ENCODE measurements around the gene ARSI. TPM values are rescaled to one million over a fixed set of nuclear protein-coding genes. Genes with fewer than 3 reads are reported as not detected.

Gene ARSI
- total and polyA plus RNA-seq, 2 donors (not counting 3 experiments of a cell fraction or from before 2014, with no cell fraction given): 0.17 to 0.20 TPM

- FAIRE-seq (no peak), DNase-seq (ENCODE audit: low read depth, low spot score) (no peak)
- CTCF ChIA-PET: interaction anchor here (0.9 to 1.8 kb wide), 2 partner anchors 22 to 23 kb away, joined by 3 read pairs; no protein-coding TSS in a partner anchor
- Histone ChIP-seq H3K36me3 (ENCODE audit: control insufficient read depth in 2 of 2, extremely low read depth in 1 of 2, insufficient read depth in 2 of 2, low read length in 2 of 2) (no peaks in the 10 kb centered on the region), H3K4me2 (ENCODE audit: insufficient read depth, low read length) (no peak overlapping the region), H3K9me3 (replicated peaks; ENCODE audit: control insufficient read depth, insufficient read depth, low read length) (no peaks in the 10 kb centered on the region), H2AFZ (ENCODE audit: low read depth, low read length) (no peak overlapping the region), H3K9ac (replicated peaks; ENCODE audit: extremely low read depth, insufficient read depth, low read length) (no peak overlapping the region), H3K27ac (ENCODE audit: insufficient read depth, low read depth, low read length) (no peak overlapping the region), H3K4me1 (ENCODE audit: control insufficient read depth, extremely low read depth, insufficient read depth, low read length) (no peaks in the 10 kb centered on the region), H4K20me1 (replicated peaks; ENCODE audit: control insufficient read depth, extremely low read depth, insufficient read depth, low read length) (no peaks in the 10 kb centered on the region), H3K4me3 (replicated peaks in 1 of 3; ENCODE audit: insufficient read depth in 1 of 3, low read depth in 1 of 3, low read length in 3 of 3) (no peak overlapping the region), H3K27me3 (ENCODE audit: control insufficient read depth in 2 of 2, insufficient read depth in 2 of 2, low read length in 2 of 2) (peaks cover 6 to 16% of the 10 kb centered on the region in 2 experiments), H3K9me1 (replicated peaks; ENCODE audit: control insufficient read depth, extremely low read depth, insufficient read depth, low read length) (no peaks in the 10 kb centered on the region), H3K79me2 (ENCODE audit: control insufficient read depth, insufficient read depth, low read length) (no peaks in the 10 kb centered on the region)
- intact Hi-C loops (cut with micrococcal nuclease) (no loop called here), dilution Hi-C loops (cut with MboI; ENCODE audit: extremely low pct_ligation_motif_present, low sequenced_read_pairs) (no loop called here)
- no TSS peak for BruUV-seq (replicated peaks)
- POLR2A ChIA-PET: no interaction called here
- no peak for TF ChIP-seq CTCF (IDR thresholded peaks at IDR 0.05; ENCODE audit: extremely low read depth in 1 of 2, insufficient read depth in 1 of 2, low read depth in 1 of 2, low read length in 2 of 2)
- no peak for TF ChIP-seq EZH2 (IDR thresholded peaks at IDR 0.05; ENCODE audit: borderline replicate concordance, low read depth, low read length, severe bottlenecking)
- no peak for TF ChIP-seq FOS (IDR thresholded peaks at IDR 0.05; ENCODE audit: borderline replicate concordance, insufficient read depth, low read length)
- TF ChIP-seq, protein P1, sequence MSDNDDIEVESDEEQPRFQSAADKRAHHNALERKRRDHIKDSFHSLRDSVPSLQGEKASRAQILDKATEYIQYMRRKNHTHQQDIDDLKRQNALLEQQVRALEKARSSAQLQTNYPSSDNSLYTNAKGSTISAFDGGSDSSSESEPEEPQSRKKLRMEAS (IDR thresholded peaks at IDR 0.05; ENCODE audit: insufficient read depth, insufficient read length): no peak
- TF ChIP-seq POLR2A (IDR thresholded peaks at IDR 0.05; ENCODE audit: low read depth, low read length): no peak
- TF ChIP-seq POLR2AphosphoS5 (IDR thresholded peaks at IDR 0.05; ENCODE audit: insufficient read depth, low read depth, low read length): no peak
- TF ChIP-seq MYC (IDR thresholded peaks at IDR 0.05; ENCODE audit: low read depth, low read length): no peak
- no peak for TF ChIP-seq GATA2 (IDR thresholded peaks at IDR 0.05; ENCODE audit: insufficient read depth, insufficient read length, low read depth, low read length)
- TF ChIP-seq JUN (IDR thresholded peaks at IDR 0.05; ENCODE audit: borderline replicate concordance, insufficient read depth, insufficient read length, low read depth): no peak
Observed at GRCh38 chr5:150309101-150309885, 6.6 kb upstream of the ARSI start.

All from endothelial cell of umbilical vein (primary cell).